Left hindlimb (tissue), 1 donor: ENCODE data around the gene NEK5.
"Not testable (repeated sequence)": the region's sequence is repeated elsewhere in the genome, so short reads cannot be mapped to it uniquely, and the experiment has no call there.

Source experiments
- DNase-seq: peaks from one replicate; pipeline ENCODE4 v3.0.0-alpha.2; 2018

Gene NEK5

GRCh38 chr13:52128714-52129700, at the start of gene NEK5:
Gene NEK5, minus strand, starts transcription at chr13:52129073. Its CDS starts 1,591 bp downstream, at chr13:52127482.
- DNase-seq, result peak; percentile 75

- DNase-seq, result no peak
Observed at GRCh38 chr13:52177276-52177675, 48.4 kb upstream of the NEK5 start.

GRCh38 chr13:52173970-52174369, 45.1 kb upstream of the NEK5 start:
- not testable (repeated sequence) for DNase-seq

- no peak for DNase-seq
Observed at GRCh38 chr13:52173373-52173772, 44.5 kb upstream of the NEK5 start.

GRCh38 chr13:52171686-52172085, 42.8 kb upstream of the NEK5 start:
- not testable (repeated sequence) for DNase-seq

- not testable (repeated sequence) for DNase-seq
Observed at GRCh38 chr13:52170828-52171391, 42.0 kb upstream of the NEK5 start.

GRCh38 chr13:52169839-52170238, 41.0 kb upstream of the NEK5 start:
- DNase-seq, result no peak

GRCh38 chr13:52165411-52165810, 36.5 kb upstream of the NEK5 start:
- no peak for DNase-seq

GRCh38 chr13:52164989-52165388, 36.1 kb upstream of the NEK5 start:
- no peak for DNase-seq

GRCh38 chr13:52163878-52164277, 35.0 kb upstream of the NEK5 start:
- DNase-seq, result not testable (repeated sequence)

GRCh38 chr13:52162279-52163101, 33.6 kb upstream of the NEK5 start:
- no peak for DNase-seq

GRCh38 chr13:52161181-52161646, 32.3 kb upstream of the NEK5 start:
- no peak for DNase-seq

- no peak for DNase-seq
Observed at GRCh38 chr13:52160506-52160905, 31.6 kb upstream of the NEK5 start.

- DNase-seq, result no peak
Observed at GRCh38 chr13:52160053-52160452, 31.2 kb upstream of the NEK5 start.

GRCh38 chr13:52159159-52159982, 30.5 kb upstream of the NEK5 start, which contains the start of gene NEK3:
Gene NEK3, minus strand, starts transcription at chr13:52159597. Its CDS starts 3,406 bp downstream, at chr13:52156191.
- peak; percentile 83 for DNase-seq

- DNase-seq, result no peak
Observed at GRCh38 chr13:52158629-52159158, 29.8 kb upstream of the NEK5 start.

GRCh38 chr13:52156724-52157261, 27.9 kb upstream of the NEK5 start:
- no peak for DNase-seq

GRCh38 chr13:52155177-52155576, 26.3 kb upstream of the NEK5 start:
- DNase-seq, result no peak

GRCh38 chr13:52147225-52147624, 18.4 kb upstream of the NEK5 start:
- DNase-seq, result no peak

GRCh38 chr13:52141299-52141698, 12.4 kb upstream of the NEK5 start:
- DNase-seq, result no peak

GRCh38 chr13:52137489-52137888, 8.6 kb upstream of the NEK5 start:
- DNase-seq, result no peak
